HG03196 (cell line): ENCODE results near the gene CDH13.

Experiments used
- ATAC-seq: cut with Tn5 transposase; IDR thresholded peaks from one replicate; pipeline ENCODE4 v1.9.1; 2021; ENCODE audit not compliant: unreplicated experiment

Gene CDH13

GRCh38 chr16:83723244-83723643, 1096.5 kb downstream of the CDH13 start:
- ATAC-seq = no peak

DNA sequence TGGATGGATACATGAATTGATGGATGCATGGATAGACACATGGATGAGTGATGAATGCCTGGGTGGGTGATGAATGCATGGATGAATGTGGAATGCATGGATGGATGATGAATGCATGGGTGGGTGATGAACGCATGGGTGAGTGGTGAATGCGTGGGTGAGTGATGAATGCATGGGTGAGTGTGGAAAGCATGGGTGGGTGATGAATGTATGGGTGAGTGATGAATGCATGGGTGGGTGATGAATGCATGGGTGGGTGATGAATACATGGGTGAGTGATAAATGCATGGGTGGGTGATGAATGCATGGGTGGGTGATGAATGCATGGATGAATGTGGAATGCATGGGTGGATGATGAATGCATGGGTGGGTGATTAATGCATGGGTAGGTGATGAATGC, 1097.1 kb downstream of the CDH13 start:
- ATAC-seq = no peak

DNA sequence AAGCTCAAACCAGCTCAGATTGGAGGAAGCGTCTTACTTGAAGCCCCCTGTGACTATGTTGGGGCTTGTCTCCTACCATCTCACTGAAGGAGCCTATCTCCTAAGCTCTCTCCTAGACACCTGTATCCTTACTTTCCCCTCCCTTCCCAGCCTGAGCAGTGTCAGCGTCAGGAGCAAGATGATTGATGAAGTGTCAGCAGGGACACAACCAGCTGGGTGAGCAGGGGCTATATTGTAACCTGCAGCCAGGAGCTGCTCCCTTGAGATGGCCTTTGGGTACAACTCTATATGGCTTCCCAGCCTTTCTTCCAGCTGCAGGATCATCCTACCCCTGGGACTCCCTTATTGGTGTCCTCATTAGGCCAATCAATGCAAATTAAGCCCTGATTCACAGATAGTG, 1097.8 kb downstream of the CDH13 start:
- no peak for ATAC-seq

GRCh38 chr16:83725313-83725712, 1098.5 kb downstream of the CDH13 start:
- no peak for ATAC-seq

DNA sequence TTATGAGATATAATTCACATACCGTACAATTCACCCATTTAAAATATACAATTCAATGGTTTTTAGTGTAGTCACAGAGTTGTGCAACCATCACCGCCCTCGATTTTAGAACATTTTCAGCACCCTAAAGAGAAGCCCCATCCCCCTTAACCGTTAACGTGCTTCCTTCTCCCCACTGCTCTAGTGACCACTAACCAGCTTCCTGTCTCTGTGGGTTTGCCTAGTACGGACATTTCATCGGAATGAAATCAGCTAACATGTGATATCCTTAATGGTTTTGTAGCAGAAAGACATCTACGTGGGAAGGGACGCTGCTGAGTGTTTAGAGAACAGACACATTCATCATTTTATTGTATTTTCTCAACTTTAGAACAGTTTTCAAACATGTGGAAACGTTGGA, 1100.2 kb downstream of the CDH13 start:
- ATAC-seq = no peak

- ATAC-seq = no peak
Observed at GRCh38 chr16:83727751-83728352, 1101.1 kb downstream of the CDH13 start.

GRCh38 chr16:83728492-83728891, 1101.7 kb downstream of the CDH13 start:
- ATAC-seq = no peak

GRCh38 chr16:83730812-83731211, 1104.0 kb downstream of the CDH13 start:
- no peak for ATAC-seq

DNA sequence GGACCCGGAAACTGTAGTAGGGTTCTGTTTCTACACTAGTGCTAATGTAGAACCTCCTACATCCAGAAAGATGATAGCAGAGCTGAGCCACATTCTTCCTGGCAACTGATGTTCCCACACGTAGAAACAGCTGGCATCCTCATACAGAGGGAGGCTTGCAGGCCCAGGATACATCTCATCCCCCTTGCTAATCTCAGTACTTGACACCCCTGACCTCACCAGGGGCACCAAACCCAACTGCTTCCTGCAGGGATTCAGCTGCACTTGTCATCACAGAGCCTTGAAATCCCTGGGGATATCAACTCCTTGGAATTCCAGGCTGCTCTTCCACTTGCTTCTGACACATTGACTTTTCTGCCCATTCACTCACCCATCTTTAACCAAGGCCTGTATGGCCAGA, 1105.8 kb downstream of the CDH13 start:
- ATAC-seq = no peak

- no peak for ATAC-seq
Observed at GRCh38 chr16:83733301-83733700, 1106.5 kb downstream of the CDH13 start.

DNA sequence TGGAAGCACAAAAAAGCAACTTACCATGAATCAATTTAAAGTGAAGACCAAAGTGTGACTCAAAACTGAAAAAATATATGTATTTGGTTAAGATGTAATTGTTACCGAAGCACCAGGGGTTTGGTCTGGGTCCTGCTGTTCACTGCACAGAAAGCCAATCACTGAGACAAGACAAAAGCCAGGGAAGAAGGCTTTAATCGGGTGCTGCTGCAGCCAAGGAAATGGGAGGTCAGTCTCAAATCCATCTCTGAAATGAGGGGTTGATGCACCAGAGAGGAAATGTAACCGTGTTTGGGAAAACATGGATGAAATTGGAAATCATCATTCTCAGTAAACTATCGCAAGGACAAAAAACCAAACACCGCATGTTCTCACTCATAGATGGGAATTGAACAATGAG, 1107.4 kb downstream of the CDH13 start:
- no peak for ATAC-seq

- ATAC-seq = no peak
Observed at GRCh38 chr16:83737729-83738354, 1111.1 kb downstream of the CDH13 start.

DNA sequence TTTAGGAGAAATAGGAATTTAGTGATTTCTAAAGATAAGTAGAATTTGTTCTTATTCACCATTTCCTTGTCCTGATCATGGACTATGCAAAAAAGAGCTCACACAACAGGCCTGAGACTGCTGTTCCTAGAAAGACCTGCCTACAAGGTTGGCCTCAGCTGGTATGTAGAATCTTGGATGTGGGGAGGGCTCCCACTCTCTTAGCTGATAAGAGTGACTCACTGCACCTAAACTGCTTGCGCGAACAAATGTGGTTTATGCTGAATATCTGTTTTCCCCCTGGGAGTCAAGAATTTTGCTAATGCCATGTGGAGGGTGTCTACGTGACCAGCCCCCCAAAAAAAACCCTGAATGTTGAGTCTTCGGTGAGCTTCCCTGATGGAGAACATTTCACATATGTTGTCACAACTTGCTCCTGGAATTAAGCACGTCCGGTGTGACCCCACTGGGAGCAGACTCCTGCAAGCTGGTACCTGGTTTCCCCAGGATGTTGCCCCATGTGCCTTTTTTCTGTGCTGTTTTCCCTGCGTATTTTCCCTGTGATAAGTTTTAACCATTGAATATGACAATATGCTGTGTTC, 1112.2 kb downstream of the CDH13 start:
- no peak for ATAC-seq

DNA sequence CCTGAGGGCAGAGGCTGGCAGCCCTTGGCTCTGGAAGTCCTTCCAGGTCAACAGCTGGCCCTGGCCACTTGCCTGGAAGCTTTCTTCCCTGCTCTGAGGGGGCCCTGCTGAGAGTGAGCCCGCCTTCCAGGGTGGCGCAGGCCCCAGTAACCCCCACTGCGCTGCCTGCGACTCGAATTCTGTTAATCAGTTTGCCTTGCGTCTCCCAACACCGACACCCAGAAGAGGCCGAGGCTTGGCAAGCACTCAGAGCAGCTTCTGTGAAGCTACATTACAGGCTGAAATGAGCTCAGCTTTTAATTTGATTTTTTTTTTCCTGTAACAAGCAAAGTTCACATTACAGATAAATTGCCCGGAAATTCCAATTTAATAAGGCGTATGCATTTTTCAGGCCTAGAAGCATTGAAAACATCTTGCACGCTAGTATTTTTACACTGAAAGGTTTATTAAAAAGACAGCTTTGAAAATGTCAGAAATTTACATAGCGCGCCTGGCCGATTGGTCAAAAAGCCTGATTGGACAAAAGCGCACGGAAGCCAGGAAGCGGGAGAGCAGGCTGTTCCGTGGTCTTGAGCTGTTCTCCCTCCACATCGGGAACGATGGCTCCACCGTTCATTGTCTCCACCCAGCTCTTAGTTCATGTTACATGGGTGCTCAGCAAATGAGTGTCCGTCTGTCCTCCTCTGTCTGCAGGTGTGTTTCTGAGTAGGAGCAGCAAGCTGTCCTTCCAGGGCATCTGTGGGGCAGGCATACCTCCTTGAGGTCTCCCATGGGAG, 1115.5 kb downstream of the CDH13 start:
- ATAC-seq = no peak

DNA sequence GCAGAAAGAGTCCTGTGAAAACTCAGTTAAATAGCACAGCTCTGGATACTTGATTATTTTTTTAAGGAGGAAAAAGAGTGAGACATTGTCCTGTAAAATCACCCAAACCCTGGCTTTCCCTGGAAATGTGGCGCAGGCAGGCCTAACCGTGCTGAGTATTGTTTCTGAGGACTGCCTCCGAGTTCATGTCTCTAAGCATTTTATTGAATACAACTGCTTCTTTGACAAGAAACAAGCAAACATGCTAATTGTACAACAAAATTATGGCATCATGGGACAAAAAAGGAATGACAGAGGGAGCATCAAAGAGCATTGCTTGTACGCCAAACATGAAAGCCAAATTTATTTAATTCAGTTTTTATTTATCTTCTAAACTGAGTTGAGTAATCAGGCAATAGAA, 1116.5 kb downstream of the CDH13 start:
- ATAC-seq = no peak

DNA sequence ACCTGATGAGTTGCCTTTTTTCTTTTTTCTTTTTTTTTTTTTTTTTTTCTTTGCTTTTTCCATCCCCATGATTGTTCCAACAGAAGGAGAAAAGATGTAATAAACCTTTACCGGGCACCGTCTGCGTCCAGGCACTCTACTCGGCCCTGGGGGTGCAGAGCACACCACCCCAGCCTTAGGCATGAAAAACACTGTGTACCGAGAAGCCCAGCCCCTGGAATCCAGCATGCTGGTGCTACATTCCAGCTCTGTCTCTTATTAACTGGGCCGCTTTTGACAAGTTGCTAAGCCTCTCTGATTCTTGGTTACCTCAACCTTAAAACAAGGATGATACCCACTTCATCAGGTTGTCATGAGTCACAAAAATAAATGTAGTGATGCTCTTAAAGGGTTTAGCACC, 1117.0 kb downstream of the CDH13 start:
- ATAC-seq = no peak

- no peak for ATAC-seq
Observed at GRCh38 chr16:83744441-83744981, 1117.7 kb downstream of the CDH13 start.

GRCh38 chr16:83746611-83747010, 1119.8 kb downstream of the CDH13 start:
- no peak for ATAC-seq

- ATAC-seq = no peak
Observed at GRCh38 chr16:83747936-83748335, 1121.2 kb downstream of the CDH13 start.

GRCh38 chr16:83755391-83755790, 1128.6 kb downstream of the CDH13 start:
- ATAC-seq = no peak

DNA sequence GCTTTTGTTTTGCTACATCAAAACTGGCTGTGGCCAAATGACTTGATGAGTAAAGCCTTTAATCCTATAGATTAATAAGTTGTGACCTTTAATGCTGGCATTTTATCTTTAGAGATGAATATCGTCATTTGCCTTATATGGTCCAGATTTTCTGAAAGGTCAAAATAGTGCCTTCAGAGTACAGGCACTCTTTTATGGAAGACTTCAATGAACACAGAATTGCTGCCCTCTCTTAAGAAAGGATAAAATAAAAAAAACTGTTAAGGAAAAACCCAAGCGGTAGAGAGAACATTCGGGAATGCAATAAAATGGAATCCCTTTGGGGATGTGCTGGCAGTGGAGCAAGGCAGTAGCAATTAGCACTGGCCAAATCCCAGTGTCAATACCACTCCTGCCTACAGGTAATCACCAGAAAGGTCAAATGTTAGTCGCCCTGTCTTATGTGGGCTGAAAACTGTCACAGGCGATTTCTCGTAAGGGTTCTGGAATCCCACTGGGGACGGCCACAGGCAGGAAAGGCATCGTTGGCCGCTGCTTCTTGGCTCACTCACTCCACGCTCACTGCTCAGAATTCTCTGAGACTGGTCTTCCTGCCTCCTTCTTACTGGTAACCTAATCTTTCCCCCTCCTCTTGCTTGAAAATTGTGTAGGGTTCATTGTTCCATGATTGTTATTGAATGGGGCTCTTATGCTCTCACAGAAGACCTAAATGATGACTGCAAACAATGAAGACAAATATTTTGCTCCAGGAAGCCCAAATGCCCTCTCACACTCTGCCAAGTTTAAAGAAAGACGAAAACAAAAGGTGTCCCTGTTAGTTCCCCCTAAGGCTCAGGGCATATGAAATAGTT, 1135.6 kb downstream of the CDH13 start:
- no peak for ATAC-seq
